B cell (primary cell): ENCODE results near the gene ADARB2. TPM values are rescaled to one million over a fixed set of nuclear protein-coding genes. Genes with fewer than 3 reads are reported as not detected.

Experiments
- ATAC-seq: fragments of 200-7000 bp; cut with Tn5 transposase; one replicate; pipeline ENCODE4 v1.10.0; 2021; ENCODE audit warnings: low read depth, mild to moderate bottlenecking, moderate number of reproducible peaks, moderate library complexity
- CTCF ChIA-PET: fragments of 350-600 bp; sonication (Branson Sonifier 250); formaldehyde crosslinking; loops from one replicate; lab custom pipeline; 2021; ENCODE audit warnings: antibody characterized with exemption, inconsistent platforms; lab: Charles Lee
- POLR2A ChIA-PET: fragments of 350-600 bp; sonication (Branson Sonifier 250); formaldehyde crosslinking; loops from one replicate; lab custom pipeline; 2021; ENCODE audit warnings: antibody characterized with exemption; lab: Charles Lee
- DNase-seq: peaks from one replicate; pipeline ENCODE4 v3.0.0; 2013
- H2AFZ ChIP-seq: 2 replicates; pipeline ENCODE4 v1.6.1; 2012; ENCODE audit warnings: mild to moderate bottlenecking, low read depth, low read length; ENCODE audit not compliant: insufficient read depth, poor library complexity, severe bottlenecking
- H3K27ac ChIP-seq, 2 donors: 1 replicate in 1 of 2; 2 replicates in 1 of 2; pipeline ENCODE4 v1.5.1; 2012 to 2013; ENCODE audit warnings: low read length in 2 of 2, mild to moderate bottlenecking in 2 of 2, moderate library complexity in 1 of 2
- H3K27me3 ChIP-seq, 4 experiments: fragments of 200-600 bp in 1 of 4; sonication (generic) in 1 of 4; replicated peaks in 1 of 4; 1 replicate in 2 of 4; 2 replicates in 2 of 4; pipeline versions ENCODE4 v1.6.1 to v1.7.0; 2013 to 2016; ENCODE audit warnings: low read length in 3 of 4, mild to moderate bottlenecking in 2 of 4, mixed read lengths in 1 of 4, moderate library complexity in 1 of 4; ENCODE audit not compliant: insufficient read depth in 4 of 4, control insufficient read depth in 3 of 4; ENCODE audit errors: control extremely low read depth in 1 of 4
- H3K36me3 ChIP-seq, 2 experiments: replicated peaks in 1 of 2; 1 replicate in 1 of 2; 2 replicates in 1 of 2; pipeline versions ENCODE4 v1.6.1 to v1.7.1; 2013; ENCODE audit warnings: low read length in 1 of 2; ENCODE audit not compliant: insufficient read depth in 2 of 2, control insufficient read depth in 1 of 2; ENCODE audit errors: control extremely low read depth in 1 of 2, extremely low read depth in 1 of 2
- H3K4me1 ChIP-seq, 2 donors: fragments of 200-600 bp in 1 of 2; sonication (generic) in 1 of 2; 1 replicate in 1 of 2; 2 replicates in 1 of 2; pipeline versions ENCODE4 v1.5.1 to v1.6.1; 2013 to 2017; ENCODE audit warnings: low read length in 2 of 2; ENCODE audit not compliant: control insufficient read depth in 2 of 2, insufficient read depth in 2 of 2
- H3K4me2 ChIP-seq: replicated peaks from 2 replicates; pipeline ENCODE3; 2012; ENCODE audit warnings: mild to moderate bottlenecking, low read depth, low read length; ENCODE audit not compliant: poor library complexity, severe bottlenecking
- H3K4me3 ChIP-seq, 5 experiments: fragments of 200-600 bp in 1 of 5; sonication (generic) in 1 of 5; 1 replicate in 3 of 5; 2 replicates in 2 of 5; pipeline versions ENCODE4 v1.5.1 to v1.7.0; 2011 to 2016; ENCODE audit warnings: low read length in 4 of 5, mild to moderate bottlenecking in 4 of 5, low read depth in 2 of 5, control low read depth in 1 of 5, moderate library complexity in 1 of 5; ENCODE audit not compliant: insufficient read depth in 1 of 5; ENCODE audit errors: control extremely low read depth in 1 of 5, extremely low read depth in 1 of 5
- H3K79me2 ChIP-seq: fragments of 200-600 bp; sonication (generic); one replicate; pipeline ENCODE4 v1.6.0; 2016; ENCODE audit warnings: low read length; ENCODE audit not compliant: control insufficient read depth, insufficient read depth
- H3K9ac ChIP-seq: fragments of 200-600 bp; sonication (generic); 2 replicates; pipeline ENCODE4 v1.6.1; 2017; ENCODE audit warnings: mild to moderate bottlenecking, low read length, moderate library complexity
- H3K9me3 ChIP-seq, 3 donors: one replicate each; pipeline versions ENCODE4 v1.6.1 to v1.7.1; 2013; ENCODE audit warnings: low read length in 2 of 3; ENCODE audit not compliant: control insufficient read depth in 2 of 3, insufficient read depth in 1 of 3; ENCODE audit errors: control extremely low read depth in 1 of 3
- H4K20me1 ChIP-seq: 2 replicates; pipeline ENCODE4 v1.6.0; 2012; ENCODE audit warnings: mild to moderate bottlenecking, low read length; ENCODE audit not compliant: insufficient read depth, control insufficient read depth, poor library complexity, severe bottlenecking
- H3K27ac Mint-ChIP-seq: one replicate; pipeline ENCODE4 v1.8.0; 2021; ENCODE audit warnings: mixed read lengths
- H3K27me3 Mint-ChIP-seq: one replicate; pipeline ENCODE4 v1.8.0; 2021; ENCODE audit warnings: mixed read lengths
- H3K4me1 Mint-ChIP-seq: one replicate; pipeline ENCODE4 v1.8.0; 2021; ENCODE audit warnings: mixed read lengths
- H3K4me3 Mint-ChIP-seq: one replicate; pipeline ENCODE4 v1.8.0; 2021; ENCODE audit warnings: mixed read lengths
- H3K9me3 Mint-ChIP-seq: one replicate; pipeline ENCODE4 v1.8.0; 2022; ENCODE audit warnings: mixed read lengths; ENCODE audit not compliant: insufficient read depth
- EZH2 ChIP-seq: IDR thresholded peaks from 2 replicates; pipeline ENCODE4 v1.6.1; 2012; ENCODE audit warnings: borderline replicate concordance, low read depth, mild to moderate bottlenecking, moderate library complexity, low read length; ENCODE audit not compliant: insufficient read depth, poor library complexity, severe bottlenecking
- WGBS: methylation state at CpG from one replicate; pipeline ENCODE4 v1.1.5; 2013; ENCODE audit warnings: missing lambda C conversion rate; ENCODE audit not compliant: insufficient coverage; 5-methylcytosine and 5-hydroxymethylcytosine counted together
- intact Hi-C: fragments of 100-400 bp; cut with micrococcal nuclease; formaldehyde crosslinking; loops from one replicate; pipeline ENCODE4 v1.10.0; 2022
- polyA plus RNA-seq: library from polyadenylated mRNA; depleted of rRNA; stranded (reverse); fragments of >200 nt; gene quantifications from 2 replicates; pipeline ENCODE4 v1.2.3, GENCODE V29; 2012
- total RNA-seq, 2 donors: library from RNA; stranded (reverse); fragments of 120-200 nt in 1 of 2; gene quantifications; 1 replicate in 1 of 2; 2 replicates in 1 of 2; pipeline versions ENCODE4 v1.2.3 to v1.2.4, GENCODE V29; 2013 to 2022
- TF ChIP-seq, protein P1 (sequence below): fragments of 200-600 bp; IDR thresholded peaks from one replicate; pipeline ENCODE4 v1.8.0; 2022; ENCODE audit warnings: antibody characterized with exemption, mild to moderate bottlenecking

The ADARB2 gene
- total and polyA plus RNA-seq, 2 donors (not counting 1 experiment from before 2014, with no cell fraction given), result 0.13 to 0.96 TPM

DNA sequence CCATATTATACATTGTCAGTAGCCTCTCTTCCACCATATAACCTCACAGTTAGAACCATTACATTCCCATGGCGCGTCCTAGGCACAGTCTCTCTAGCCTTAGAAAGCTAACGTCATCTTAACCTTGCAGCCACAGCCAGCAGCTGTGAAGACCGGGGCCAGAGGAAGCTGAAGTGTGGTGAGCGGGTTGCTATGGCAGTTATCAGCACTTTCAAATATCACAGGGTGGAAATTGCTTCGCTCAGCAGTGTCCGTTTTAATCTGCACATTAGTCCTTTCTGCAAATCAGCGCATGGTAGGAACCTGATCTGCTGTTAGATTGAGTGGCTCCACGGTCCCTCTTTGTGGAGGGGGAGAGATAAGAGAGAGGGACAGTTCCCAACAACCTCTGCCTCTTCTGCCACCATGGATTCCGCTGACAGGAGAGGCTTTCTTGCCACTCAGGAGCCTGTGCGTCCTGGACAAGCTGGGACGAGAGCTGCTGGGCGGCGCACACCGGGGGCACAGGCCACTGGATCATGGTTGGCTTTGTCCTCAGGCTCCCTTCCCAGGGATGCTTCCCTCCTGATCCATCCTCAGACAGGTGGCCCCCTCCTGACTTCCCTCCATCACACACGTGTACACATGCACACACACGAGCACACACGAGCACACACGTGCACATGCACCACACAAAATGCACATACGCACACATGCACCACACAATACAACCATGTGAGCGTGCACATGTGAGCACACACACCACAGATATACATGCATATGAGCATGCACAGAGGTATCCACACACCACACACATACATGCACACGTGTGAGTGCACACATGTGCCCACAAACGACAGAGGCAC lies 587.3 kb downstream of the ADARB2 start:
- Mint-ChIP-seq H3K9me3 (peaks cover 7% of the 10 kb centered on the region), H3K27me3 (peaks cover 20% of the 10 kb centered on the region), H3K4me3 (no peak overlapping the region), H3K4me1 (no peaks in the 10 kb centered on the region), H3K27ac (no peak overlapping the region)
- no peaks in the 10 kb centered on the region for H3K79me2 ChIP-seq
- ChIA-PET POLR2A (no interaction called here), CTCF (no interaction called here)
- intact Hi-C loops, result no loop called here
- WGBS, result 69% methylated on average over 19 of the region's 23 CpGs
- no peak overlapping the region for H3K9ac ChIP-seq
- no peak overlapping the region for H3K27ac ChIP-seq
- H3K4me2 ChIP-seq, result no peak overlapping the region
- H4K20me1 ChIP-seq, result no peaks in the 10 kb centered on the region
- TF ChIP-seq EZH2, result no peak
- TF ChIP-seq, protein P1, sequence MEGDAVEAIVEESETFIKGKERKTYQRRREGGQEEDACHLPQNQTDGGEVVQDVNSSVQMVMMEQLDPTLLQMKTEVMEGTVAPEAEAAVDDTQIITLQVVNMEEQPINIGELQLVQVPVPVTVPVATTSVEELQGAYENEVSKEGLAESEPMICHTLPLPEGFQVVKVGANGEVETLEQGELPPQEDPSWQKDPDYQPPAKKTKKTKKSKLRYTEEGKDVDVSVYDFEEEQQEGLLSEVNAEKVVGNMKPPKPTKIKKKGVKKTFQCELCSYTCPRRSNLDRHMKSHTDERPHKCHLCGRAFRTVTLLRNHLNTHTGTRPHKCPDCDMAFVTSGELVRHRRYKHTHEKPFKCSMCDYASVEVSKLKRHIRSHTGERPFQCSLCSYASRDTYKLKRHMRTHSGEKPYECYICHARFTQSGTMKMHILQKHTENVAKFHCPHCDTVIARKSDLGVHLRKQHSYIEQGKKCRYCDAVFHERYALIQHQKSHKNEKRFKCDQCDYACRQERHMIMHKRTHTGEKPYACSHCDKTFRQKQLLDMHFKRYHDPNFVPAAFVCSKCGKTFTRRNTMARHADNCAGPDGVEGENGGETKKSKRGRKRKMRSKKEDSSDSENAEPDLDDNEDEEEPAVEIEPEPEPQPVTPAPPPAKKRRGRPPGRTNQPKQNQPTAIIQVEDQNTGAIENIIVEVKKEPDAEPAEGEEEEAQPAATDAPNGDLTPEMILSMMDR, result no peak
- H3K4me3 ChIP-seq, result no peak overlapping the region
- DNase-seq, result no peak
- H3K9me3 ChIP-seq, result peaks cover 0 to 20% (median 19%) of the 10 kb centered on the region in 3 donors
- H3K27me3 ChIP-seq, result no peaks in the 10 kb centered on the region
- no peak for ATAC-seq
- no peaks in the 10 kb centered on the region for H3K4me1 ChIP-seq
- H2AFZ ChIP-seq, result no peak overlapping the region
- no peaks in the 10 kb centered on the region for H3K36me3 ChIP-seq

DNA sequence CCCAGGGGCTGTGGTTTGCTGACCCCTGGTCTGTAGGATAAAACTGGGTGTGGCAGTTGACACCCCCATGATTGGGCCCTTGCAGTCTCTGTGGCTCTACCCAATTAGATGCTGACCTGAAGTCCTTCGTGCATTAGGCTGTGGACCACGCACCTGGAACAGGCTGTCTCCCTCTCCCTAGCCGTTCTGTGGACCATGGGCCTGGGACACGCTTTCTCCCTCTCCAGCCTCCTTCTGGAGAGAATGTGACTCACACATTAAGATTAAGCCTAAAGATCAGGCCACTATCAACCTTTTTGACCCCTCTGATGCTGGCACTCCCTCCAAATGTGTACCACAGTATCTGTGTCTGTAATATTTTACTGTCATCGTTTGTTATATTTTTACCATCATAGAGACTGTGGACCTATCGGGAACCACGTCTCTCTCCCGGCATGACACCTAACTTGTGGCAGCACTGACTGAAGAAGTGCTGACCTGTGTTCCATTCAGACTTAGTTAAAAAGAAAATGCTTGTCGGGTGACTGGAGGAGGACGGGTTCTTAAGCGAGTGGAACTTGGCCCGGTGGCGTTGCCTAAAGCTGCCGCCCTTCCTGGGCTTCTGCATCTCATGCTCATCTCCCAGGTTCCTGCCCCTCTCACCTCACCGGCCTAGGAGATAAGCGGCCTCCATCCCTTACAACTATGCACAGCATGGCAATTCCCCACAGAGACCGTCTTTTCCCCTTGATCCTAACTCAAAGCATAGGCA lies 588.3 kb downstream of the ADARB2 start:
- peaks cover 17% of the 10 kb centered on the region for H3K27me3 Mint-ChIP-seq
- Histone ChIP-seq H3K27ac (no peak overlapping the region), H2AFZ (no peak overlapping the region), H3K9me3 (peaks cover 0 to 21% (median 21%) of the 10 kb centered on the region in 3 donors), H3K4me1 (no peaks in the 10 kb centered on the region), H3K27me3 (no peaks in the 10 kb centered on the region), H3K4me3 (no peak overlapping the region), H3K36me3 (no peaks in the 10 kb centered on the region), H4K20me1 (no peaks in the 10 kb centered on the region), H3K9ac (no peak overlapping the region), H3K4me2 (no peak overlapping the region), H3K79me2 (no peaks in the 10 kb centered on the region)
- intact Hi-C loops, result no loop called here
- 98% methylated on average over 11 of the region's 17 CpGs for WGBS
- ATAC-seq, result no peak
- TF ChIP-seq EZH2, result no peak
- TF ChIP-seq, protein P1, result no peak
- ChIA-PET CTCF (no interaction called here), POLR2A (no interaction called here)
- H3K9me3 Mint-ChIP-seq, result peaks cover 7% of the 10 kb centered on the region
- H3K4me1 Mint-ChIP-seq, result no peaks in the 10 kb centered on the region
- H3K27ac Mint-ChIP-seq, result no peak overlapping the region
- H3K4me3 Mint-ChIP-seq, result no peak overlapping the region
- DNase-seq, result no peak
